Measurements from ENCODE around the gene TXLNA.
"Not testable (repeated sequence)": the region's sequence is repeated elsewhere in the genome, so short reads cannot be mapped to it uniquely, and the experiment has no call there.

The TXLNA gene

DNA sequence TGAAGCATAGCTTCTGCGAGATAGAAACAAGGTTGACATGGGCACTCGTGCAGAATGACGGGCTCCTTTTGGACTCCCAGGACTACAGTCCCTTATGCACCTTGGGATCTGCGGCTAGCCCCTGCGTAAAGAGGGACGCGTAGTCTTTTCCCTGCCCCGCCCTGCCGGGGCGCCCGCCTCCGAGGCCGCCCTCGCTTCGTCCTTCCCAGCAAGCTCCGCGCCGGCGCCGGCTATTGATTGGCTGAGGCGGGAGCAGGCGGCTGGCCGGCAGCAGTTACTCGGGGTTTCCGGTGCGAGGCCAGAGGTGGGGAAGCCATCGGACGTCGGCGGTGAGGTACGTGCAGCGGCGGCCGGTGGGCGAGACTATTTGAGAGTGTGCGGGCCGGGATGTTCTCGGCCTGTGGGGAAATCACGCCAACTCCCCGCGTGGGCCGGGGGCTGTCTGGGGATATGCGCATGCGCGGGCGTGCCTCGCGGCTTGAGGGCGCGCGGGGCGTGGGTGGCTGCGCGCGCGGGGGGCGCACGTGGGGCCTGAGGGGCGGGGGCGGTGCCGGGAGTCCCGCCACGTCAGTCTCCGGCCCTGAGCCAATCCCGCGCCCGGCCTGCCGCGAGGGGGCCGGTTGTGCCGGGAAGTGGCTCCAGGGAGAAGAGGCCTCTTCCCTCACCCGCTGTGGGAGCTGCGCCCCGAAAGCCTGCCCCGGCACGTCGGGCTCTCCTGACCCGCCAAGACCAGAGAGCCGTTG lies at the start of gene TXLNA:
TXLNA (plus strand) TSS at position 233 of the 743 bp plus-strand sequence. CDS start 671 bp downstream, outside the sequence.
- DNase-seq (ENCODE audit: low spot score) = peak; percentile 99

DNA sequence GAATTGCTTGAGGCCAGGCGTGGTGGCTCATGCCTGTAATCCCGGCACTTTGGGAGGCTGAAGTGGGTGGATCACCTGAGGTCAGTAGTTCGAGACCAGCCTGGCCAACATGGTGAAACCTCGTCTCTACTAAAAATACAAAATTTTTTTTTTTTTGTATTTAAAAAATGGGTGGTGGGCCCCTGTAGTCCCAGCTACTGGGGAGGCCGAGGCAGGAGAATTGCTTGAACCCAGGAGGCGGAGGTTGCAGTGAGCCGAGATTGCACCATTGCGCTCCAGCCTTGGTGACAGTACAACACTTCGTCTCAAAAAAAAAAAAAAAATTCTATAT lies 45.6 kb upstream of the TXLNA start:
- DNase-seq (ENCODE audit: low spot score) = not testable (repeated sequence)

DNA sequence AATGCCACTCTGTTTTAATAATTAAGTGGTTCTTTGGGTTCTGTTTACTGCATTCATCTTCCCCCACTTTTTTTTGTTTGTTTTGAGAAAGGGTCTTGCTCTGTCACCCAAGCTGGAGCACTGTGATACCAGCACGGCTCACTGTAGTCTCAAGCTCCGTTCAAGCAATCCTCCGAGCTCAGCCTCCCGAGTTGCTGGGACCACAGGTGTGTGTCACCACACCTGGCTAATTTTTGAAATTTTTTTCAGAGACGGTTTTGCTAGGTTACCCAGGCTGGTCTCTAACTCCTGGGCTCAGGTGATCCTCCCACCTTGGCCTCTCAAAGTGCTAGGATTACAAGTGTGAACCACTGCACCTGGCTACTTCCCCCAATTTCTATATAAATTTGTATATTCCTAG lies 42.4 kb upstream of the TXLNA start:
- no peak for DNase-seq (ENCODE audit: low spot score)

DNA sequence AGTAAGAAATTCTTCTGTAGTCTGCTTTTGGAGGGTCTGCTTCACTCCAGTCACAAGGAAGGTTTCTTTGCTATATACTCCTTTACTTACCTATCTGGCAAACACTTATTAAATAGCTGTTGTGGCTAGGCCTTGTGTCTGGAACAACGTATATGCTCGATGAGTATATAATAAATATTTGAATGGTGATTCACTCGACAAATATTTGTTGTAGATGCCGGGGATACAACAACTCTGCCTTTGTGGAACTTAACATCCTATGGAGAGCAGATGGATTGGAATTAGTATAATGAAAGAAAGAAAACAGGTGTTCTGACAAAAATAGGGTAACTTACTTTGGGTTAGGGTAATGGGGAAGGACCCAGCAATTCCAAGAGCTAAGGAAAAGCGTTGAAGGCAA lies 40.5 kb upstream of the TXLNA start:
- DNase-seq (ENCODE audit: low spot score) = peak; percentile 18

DNA sequence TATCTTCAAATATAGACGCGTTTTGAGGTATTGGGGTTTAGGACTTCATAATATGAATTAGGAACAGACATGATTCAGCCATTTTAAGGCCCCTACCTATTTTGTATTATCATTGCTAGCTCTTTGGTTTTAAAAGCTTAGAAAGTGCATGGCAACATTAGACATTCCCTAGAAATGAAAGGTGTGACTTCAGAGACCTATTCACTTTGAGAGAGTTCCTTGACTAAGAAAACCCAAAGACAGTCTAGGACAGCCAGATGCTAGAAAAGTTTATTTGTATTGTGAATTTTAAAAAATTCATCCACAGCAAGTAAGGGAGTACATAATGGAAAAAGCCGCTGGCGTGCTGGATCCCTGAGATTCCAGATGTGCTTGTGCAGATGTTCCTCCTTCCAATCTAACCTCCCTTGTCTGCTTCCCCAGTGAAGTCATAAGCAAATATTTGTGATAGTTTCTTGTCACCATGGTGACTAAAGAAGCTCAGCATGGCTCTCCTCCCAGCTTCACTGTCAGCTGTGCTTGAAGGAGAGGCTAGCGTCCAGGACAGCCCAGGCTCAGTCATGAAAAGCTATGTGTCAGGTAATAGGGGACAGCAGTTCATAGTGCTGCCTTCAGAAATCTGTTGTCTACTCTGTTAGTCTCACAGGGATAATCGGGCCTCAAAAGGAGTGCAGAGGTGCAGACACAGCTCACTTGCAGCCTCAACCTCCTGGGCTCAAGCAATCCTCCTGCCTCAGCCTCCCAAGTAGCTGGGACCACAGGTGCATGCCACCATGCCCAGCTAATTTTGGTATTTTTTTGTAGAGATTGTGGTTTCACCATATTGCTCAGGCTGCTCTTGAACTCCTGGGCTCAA lies 36.8 kb upstream of the TXLNA start:
- DNase-seq (ENCODE audit: low spot score) = peak; percentile 89

DNA sequence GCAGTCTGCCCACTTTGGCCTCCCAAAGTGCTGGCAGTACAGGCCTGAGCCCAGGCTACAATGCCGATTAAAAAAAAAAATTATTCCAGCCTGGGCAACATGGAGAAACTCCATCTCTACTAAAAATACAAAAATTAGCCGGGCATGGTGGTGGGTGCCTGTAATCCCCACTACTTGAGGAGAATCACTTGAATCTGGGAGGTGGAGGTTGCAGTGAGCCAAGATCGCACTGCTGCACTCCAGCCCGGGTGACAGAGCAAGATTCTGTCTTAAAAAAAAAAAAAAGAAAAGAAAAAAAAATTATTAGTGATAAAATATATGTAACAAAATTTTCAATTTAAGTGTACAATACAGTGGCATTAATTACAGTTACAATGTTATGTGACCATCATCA lies 36.2 kb upstream of the TXLNA start:
- DNase-seq (ENCODE audit: low spot score) = not testable (repeated sequence)

DNA sequence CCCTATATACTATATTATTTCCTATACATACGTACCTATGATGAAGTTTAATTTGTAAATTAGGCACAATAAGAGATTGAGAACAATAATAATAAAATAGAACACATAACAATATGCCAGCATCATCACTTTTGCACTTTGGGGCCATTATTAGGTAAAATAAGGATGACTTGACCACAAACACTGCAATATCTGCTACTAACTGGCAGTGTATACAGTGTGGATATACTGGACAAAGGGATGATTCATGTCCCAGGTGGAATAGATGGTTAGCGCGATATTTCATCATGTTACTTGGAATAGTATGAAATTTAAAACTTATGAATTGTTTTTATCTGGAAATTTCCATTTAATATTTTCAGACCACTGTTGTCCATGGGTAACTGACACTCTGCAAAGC lies 35.4 kb upstream of the TXLNA start:
- no peak for DNase-seq (ENCODE audit: low spot score)

DNA sequence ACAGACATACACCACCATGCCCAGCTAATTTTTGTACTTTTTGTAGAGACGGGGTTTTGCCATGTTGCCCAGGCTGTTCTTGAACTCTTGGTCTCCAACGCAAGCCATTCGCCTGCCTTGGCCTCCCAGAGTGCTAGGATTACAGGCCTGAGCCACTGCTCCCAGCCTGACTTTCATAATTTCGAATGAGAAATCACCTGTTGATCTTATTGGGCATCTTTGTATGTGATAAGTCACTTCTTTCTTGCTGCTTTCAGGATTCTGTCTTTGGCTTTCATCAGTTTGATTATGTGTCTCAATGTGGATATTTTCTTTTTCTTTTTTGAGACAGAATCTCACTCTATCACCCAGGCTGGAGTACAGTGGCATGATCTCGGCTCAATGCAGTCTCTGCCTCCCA lies 31.7 kb upstream of the TXLNA start:
- DNase-seq (ENCODE audit: low spot score) = not testable (repeated sequence)

DNA sequence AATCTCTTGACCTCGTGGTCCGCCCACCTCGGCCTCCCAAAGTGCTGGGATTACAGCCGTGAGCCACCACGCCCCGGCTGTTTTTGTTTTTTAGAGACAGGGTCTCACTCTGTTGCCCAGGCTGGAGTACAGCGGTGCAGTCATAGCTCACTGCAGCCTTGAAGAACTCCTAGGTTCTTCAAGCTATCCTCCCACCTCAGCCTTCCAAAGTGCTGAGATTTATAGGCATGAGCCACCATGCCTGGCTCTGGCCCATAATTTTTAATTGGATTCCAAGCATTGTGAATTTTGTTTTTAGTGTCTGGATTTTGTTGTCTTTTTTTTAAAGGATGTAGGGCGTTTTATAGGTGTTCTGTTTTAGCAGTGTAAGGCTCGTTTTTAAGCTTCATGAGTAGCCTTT lies 28.6 kb upstream of the TXLNA start:
- DNase-seq (ENCODE audit: low spot score) = no peak

DNA sequence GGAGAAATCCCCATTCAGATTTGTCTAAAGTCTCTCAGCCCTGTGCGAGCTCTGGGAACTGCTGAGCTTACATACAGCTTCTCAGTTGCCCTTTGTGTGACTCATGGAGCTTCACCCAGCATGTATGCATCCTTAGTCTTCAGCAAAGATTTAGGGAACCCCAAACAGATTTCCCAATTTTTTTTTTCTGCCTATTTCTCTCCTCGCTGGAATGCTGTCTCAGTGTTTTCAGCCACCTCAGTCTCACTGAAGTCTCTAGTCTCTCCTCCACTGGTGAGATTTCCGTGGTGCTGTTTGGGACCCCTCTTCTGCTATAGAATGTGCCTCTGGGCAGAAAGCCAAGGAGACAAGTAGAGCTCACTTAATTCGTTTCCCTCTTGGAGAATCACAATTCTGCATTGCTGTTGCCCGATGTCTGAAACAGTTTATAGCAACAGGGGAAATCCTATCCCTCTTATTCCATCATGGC lies 28.1 kb upstream of the TXLNA start:
- DNase-seq (ENCODE audit: low spot score) = peak; percentile 65

DNA sequence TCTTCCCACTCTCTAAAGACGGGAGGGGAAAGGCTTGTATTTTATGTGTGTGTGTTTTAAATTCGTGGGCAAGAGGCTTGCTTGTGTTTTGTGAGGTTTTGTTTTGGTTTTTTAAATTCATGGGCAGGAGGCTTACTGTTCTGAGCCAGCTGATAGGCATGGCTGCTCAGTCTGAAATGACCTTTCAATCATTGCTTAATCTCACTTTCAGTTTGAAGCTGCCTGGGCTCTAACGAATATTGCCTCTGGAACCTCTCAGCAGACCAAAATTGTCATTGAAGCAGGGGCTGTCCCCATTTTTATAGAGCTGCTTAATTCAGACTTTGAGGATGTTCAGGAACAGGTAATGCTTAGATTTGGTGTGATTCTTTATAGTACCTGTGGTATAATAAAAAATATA lies 20.3 kb upstream of the TXLNA start:
- DNase-seq (ENCODE audit: low spot score) = no peak

DNA sequence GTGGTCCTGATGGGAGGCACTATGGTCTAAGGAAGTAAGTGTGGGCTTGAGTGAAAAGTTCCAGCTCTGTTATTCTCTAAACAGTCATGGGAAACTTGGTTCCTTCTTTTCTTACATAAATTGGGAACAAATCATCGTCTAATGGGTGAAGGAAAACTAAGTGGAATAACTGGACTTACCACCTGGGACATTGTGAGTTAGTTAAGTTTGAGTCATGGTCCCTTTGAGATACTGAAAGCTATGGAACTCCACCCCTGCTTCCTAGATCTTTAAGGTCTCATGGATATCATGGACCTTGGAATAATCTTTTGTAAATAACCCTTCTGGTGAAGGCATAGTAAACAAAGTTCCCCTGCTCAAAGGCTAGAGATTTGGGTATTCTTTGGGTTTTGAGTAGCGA lies 16.1 kb upstream of the TXLNA start:
- no peak for DNase-seq (ENCODE audit: low spot score)

DNA sequence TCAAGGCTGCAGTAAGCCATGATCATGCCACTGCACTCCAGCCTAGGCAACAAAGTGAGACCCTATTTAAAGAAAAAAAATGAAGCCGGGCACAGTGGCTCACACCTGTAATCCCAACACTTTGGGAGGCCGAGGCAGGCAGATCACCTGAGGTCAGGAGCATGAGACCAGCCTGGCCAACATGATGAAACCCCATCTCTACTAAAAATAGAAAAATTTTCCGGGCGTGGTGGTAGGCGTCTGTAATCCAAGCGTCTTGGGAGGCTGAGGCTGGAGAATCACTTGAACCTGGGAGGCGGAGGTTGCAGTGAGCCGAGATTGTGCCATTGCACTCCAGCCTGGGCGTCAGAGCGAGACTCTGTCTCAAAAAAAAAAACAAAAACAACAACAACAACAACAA lies 13.8 kb upstream of the TXLNA start:
- not testable (repeated sequence) for DNase-seq (ENCODE audit: low spot score)

DNA sequence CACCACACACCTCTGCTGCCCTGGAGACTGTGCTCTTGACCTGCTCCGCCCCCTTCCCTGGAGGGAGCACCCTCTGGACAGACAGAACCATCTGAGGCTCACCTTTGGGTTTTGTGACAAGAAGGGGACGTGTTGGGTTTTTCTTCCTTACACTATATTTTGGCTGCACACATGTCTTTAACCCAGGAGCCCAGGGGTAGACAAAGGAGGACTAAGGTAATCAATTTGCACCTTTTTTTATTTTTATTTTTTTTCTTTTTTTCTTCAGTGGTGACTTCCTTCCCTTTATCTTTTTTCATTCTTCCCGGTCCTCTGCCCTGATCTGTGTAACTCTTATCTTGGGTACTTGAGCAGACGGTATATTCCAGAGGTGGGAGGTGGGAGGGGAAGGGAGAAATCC lies 8.5 kb upstream of the TXLNA start:
- no peak for DNase-seq (ENCODE audit: low spot score)

DNA sequence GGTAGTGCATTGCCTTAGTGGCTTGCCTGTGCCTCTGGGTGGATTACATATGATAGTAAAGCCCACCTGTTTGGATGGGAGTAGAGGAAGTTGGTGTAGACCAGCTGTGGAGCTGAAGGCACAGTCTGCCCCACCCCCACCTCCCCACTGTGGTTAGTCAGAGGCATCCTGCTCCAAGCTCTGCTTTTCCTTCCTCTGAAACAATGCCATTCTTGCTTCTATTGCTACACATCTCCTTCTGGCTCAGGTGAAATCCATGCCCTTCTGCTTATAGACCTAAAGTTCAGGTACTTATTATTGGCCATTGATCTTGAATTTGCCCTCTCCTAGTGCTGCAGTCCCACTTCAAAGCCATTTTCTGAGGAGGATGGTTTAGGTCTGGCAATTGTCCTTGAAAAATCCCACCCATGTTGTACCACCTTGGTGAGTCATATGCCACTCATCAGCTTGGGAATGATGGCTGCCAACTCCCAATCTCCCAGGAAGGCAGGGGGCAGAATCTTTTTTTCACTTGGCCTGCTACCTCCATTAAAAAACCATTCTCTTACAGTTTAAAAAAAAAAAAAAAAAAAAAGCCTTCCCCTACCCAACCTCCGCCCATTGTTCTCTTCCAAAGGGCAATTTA lies 6.7 kb upstream of the TXLNA start:
- peak; percentile 31 for DNase-seq (ENCODE audit: low spot score)

DNA sequence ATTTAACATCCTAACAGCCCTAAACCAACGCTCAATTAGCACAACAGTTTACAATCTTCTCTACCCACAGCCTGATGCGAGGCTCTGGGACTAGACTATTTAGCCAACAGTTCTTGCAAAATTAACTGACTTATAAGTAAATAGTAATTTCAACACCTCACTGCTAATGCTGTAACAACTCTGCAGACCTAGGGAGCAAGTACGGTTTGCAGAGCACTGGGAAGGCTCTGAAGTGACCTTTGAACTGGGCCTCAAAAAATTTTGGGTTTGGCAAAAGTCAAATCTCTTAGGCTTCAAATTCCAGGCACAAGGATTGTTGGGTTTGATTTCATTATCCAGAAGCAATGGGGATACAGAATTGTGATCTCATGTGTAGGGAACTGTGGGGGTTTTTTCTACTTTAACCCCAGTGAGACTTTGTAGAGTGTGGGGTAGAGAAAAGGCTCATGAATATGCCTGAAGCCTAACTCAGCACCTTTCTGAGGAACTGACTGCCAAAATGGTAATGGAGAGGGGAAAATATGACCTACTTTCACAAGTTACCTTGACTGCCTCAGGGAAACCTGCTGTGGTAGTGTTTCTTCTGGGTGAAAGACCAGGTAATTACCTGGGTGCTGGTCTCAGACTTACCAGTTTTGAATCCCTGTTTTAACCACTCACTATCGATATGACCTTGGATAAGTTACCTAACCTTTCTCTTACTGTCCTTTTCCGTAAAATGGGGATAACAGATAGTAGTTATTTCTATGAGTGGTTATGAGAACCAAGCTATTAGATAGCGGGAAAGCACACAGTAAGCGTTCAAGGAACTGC lies 889 bp upstream of the TXLNA start:
- DNase-seq (ENCODE audit: low spot score) = no peak

DNA sequence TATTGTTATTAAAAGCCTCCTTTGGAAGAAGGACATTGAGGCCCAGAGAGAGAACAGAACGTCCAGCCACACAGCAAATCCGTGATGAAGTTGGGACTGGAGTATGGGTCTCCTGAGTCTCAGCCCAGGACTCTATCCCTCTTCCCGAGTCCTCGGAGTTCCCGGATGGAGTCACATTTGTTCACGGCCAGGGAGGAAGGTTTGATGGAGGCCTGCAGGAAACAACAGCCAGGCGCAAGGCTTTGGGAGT lies 357 bp upstream of the TXLNA start:
- no peak for DNase-seq (ENCODE audit: low spot score)

DNA sequence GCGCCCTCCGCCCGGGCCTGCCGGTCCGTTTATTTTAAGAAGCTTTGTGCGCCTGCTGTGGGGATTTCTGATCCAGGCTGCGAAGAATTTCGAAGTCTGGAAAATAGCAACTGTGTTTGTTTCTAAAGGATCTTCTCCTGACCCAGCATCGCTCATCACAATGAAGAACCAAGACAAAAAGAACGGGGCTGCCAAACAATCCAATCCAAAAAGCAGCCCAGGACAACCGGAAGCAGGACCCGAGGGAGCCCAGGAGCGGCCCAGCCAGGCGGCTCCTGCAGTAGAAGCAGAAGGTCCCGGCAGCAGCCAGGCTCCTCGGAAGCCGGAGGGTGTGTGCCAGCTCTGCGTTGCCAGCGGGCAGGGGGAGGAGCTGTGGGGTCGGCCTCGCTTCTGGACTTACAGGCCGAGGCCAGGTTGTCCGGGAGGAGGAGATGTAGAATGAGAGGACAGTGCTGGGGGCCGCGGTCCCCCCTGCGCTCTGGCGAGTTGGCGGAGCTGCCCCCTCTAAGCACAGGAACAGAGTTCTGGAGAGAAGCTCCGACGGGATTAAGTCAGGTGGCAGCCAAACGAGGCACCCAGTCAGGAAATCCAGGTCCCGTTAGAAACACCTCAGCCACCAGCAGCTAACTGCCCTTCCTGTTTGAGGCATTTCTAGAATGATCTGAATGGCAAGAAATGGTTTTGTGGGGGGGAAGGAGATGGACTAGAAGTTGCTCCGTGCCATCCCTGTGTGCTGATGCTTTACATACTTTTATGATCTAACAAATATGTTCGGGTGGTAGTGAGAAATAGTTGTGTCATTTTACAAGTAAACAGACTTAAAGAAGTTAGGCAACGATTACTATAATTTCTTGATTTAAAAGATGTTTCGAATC lies 948 bp downstream of the TXLNA start:
- DNase-seq (ENCODE audit: low spot score) = peak; percentile 77

DNA sequence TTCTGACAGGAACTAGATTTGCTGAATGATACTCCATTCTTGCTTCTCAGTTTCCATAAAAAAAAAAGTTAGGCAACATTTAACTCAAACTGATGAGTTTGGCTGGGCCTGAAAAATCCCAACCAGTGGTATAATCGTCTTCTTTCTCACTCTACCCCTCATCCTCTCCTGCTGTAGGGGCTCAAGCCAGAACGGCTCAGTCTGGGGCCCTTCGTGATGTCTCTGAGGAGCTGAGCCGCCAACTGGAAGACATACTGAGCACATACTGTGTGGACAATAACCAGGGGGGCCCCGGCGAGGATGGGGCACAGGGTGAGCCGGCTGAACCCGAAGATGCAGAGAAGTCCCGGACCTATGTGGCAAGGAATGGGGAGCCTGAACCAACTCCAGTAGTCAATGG lies 1.6 kb downstream of the TXLNA start:
- no peak for DNase-seq (ENCODE audit: low spot score)

DNA sequence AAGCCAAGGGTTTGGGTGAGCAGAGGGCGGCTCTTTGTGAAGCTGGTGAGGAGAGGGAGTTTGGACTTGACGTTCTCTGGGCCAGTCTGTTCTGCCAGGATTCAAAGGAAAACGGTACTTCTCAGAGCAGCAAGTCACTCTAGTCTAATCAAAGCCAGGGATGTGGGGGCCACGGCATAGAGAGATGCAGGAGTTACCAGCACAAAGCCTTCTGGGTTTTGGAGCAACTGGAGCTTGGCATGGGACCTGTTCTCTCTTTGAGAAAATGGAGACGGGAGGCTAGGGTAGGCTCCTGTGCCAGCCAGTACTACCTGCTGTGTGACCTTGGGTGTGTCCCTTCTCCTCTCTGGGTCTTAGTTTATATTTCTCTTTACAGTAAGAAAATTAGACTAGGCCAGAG lies 2.1 kb downstream of the TXLNA start:
- DNase-seq (ENCODE audit: low spot score) = no peak

DNA sequence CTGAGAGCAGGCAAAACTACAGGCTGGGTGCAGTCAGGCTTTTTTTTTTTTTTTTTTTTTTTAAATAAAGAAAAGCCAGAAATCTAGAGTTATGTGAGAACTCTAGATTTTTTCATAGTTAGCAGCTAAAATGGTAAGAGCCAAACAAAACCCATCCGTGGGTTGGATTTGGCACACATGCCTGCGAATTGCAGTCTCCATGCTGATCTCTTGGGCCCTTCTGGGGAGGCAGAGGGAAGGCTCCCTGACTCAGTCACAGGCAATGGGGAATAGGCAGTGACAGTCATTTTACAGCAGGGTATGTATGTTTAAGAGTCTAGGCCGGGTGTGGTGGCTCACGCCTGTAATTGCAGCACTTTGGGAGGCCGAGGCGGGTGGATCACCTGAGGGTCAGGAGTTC lies 2.6 kb downstream of the TXLNA start:
- DNase-seq (ENCODE audit: low spot score) = peak; percentile 44
